ENCODE data around the gene HMGB2.

HMGB2 gene

DNA sequence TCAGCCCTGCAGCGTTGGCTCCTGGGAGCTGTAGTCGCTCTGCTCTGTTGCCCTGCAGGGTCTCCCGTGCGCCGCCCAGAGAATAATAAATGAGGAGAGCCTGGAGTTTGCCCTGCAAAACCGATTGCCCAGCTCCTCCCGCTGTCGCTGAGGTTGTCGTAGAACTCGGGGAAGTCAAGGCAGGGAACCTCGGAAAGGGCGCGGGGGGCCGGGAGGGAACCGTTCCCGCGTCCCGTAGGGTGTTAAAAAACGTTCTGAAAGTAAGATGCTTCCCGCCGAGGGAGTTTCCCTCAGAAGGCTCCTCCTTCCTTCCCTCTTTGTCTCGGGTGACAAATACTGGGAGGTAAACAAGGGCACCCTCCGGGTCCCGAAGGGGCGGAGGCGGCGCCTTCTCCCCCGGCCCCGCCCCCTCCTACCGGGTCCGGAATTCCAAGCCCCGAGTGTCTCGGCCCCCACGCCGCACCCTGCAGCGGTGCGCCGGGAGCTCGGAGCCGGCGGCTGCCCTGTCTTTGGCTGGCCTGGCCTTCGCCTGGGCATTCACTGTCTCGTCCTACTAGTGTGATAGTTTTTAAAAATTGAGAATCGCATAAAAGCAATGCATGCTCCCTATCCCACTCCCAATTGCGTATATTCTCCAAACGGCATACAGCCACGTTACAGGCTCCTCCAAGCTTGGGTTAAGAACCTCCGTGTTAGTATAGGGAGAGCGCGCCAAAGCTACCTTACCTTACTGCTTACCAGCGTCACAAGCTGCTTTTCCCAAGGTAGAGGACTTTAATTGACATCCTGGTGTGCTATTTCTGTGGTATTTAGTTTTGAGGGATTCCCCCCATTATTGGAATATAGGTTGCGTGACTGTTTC is 964 bp upstream of the HMGB2 start:
- DNase-seq, result no peak

DNA sequence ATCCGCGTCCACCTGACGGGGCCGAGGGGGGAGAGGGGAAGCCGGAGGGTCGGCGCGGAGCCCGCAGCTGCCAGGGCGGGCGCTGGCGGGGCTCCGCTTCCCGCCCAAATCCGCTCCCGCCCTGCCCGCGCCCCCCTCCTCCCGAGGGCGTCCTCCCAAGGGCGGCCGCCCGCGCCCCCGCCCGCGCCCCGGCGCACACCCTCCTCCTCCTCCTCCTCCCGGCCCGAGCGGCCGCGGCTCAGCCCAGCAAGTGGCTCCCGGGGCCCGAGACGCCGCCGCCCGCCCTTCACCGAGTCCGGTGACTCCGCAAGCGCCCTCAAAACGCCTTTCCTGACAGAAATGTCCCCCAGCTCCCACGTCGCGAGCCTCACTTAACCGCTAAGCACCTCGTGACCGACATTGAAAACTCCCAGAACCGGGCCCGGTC is 487 bp downstream of the HMGB2 start:
- DNase-seq, result peak in 3 of 4 experiments; percentile 20 to 50 (median 34)

DNA sequence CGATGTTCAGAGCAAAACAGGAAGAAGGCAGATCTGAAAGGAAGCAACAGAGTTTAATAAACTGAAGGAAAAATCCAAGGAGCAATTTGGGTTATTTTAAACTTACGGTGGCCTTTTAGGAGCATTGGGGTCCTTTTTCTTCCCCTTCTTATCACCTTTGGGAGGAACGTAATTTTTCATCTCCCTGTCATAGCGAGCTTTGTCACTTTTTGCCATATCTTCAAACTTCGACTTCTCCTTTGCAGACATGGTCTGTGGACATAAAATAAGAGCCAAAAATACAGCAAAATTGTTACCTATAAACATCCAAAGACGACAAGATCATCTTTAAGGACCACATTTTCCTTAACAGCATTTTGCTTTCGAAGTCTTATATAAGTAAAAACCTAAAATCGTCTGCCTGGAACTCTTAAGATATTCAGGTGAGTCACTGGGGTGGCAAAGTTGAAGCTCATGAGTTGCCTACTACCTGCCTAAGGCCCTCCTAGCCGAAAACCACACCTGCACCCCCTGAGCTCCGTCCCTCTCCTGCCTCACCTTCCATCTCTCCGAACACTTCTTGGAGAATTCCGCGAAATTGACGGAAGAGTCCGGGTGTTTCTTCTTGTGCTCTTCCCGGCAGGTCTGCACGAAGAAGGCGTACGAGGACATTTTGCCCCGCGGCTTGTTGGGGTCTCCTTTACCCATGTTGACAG is 1.0 kb downstream of the HMGB2 start:
- DNase-seq, result peak in 1 of 4 experiments; percentile 30

DNA sequence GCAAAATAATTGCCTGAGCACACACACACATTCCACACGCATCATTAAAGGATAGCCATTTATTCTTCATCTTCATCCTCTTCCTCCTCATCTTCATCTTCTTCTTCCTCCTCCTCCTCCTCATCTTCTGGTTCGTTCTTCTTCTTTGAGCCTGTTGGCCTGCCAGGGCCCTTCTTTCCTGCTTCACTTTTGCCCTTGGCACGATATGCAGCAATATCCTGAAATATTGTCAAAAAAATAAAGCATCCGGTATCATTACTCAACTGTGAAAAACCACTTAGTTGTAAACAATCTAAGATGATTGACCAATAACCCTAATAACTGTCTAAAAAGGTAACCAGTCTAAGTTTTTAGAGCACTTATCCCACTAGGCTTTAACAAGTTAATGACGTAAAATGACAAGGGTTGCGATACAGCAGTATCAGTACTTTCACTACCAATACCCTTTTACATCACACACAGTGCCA is 2.1 kb downstream of the HMGB2 start:
- no peak for DNase-seq

DNA sequence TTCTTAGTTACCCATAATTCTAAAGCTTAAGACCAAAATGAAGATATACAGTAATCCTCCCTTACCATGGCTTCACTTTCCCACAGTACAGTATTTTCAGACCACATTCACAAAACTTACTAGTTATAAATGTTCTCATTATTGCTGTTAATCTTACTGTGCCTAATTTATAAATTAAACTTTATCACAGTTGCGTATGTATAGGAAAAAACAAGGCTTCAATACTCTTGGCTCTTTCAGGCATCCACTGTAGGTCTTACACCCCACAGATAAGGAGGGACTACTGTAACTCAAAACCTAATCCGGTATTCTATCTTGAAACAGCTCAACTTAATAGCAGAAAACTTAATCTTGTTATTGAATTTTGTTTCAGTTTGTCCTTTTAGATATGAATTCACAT is 3.6 kb downstream of the HMGB2 start:
- DNase-seq, result no peak

DNA sequence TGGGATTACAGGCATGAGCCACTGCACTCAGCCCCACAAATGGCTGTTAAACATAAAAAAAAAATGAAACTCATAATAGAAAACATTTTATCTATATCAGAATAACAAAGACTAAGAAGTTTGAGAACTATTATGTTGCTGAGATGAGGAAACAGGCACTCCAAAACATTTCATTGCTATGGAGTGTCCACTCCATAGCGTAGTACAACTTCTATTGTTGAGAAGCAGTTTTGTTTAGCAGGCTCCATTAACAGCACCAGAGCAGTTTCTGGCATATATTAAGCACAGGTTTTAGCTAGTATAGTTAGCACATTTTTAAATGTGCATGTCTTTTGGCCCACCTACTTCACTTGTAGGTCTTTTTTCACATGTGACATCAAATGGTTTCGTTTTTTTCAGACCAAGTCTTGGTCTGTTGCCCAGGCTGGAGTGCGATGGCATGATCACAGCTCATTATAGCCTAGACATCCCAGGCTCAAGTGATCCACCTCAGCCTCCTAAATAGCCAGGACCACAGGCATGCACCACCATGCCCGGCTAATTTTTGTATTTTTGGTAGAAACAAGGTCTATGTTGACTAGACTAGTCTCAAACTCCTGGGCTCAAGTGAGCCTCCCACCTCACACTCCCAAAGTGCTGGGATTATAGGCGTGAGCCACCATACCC is 5.8 kb downstream of the HMGB2 start:
- no peak for DNase-seq

DNA sequence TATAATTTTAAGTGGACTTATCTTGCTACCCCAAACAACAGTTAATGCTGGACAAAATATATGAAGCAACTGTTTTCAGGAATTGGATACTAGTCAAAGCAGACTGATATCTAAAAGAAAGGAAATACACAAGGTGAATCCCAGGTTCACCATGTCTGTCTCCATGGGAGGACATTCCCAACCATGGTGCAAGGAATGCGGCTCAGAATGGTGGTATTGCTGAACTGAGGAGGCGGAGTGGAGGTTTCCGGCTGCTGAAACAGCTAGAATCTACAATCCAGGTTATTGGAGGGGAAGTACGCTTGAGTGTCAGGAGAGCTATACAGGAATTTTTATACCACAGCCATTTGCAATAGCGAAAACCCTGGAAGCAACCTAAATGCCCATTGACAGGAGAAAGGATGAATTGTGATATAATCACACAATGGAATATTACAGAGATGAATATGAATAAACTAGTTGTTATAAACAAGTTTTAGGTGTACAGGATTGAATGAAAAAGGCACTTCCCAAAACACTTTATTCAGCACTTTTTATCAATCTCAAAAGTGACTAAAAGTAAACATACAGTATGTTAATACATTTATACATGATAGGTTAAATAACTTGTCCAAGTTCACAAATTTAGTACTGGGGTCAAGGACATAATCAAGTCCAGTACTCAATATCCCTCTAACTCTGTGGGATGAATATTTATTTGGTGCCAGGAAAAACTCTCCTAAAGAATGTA is 9.0 kb downstream of the HMGB2 start:
- DNase-seq, result no peak

DNA sequence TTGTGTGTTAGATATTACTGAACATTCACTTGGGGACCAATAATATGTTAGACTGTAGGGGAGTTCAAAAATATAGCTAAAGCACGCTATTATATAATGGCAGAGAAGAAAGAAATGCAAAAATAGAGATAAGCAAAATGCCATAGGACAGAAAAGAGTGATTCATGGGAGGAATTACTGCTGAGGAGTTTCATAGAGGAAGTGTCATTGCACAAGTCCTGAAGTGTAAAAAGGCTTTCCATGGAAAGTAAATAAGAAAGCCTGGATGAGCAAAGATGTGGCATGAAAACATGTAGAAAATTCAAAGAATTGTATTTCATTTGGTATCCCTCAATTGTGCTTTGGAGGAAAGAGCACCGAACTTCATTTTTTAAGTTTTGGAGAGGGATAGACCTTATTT is 14.5 kb downstream of the HMGB2 start:
- DNase-seq, result no peak

DNA sequence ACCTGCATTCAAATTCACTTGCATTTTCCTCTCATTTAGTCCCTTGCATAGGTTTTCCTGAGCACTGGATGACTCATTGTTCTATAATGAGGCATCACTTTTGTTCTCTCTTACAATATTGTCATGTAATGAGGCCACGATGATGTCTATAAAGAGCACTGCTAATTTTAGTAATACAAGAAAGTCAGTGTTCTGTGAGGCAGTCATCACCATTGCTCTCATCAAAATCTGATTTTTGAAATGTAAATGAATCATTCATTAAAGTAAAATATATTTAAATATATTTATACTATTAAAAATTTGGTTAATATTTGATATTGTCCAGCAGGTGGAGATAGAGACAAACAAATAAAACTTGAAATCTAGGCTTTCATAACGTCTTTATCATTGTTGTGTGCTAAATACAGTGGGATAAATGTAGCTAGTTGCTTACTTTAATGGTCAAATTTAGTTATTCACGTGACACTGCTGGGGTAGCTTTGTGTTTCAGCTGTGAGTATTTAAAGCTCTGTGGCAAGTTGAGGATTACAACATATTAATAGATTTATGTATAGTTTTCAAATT is 15.4 kb downstream of the HMGB2 start:
- no peak for DNase-seq

DNA sequence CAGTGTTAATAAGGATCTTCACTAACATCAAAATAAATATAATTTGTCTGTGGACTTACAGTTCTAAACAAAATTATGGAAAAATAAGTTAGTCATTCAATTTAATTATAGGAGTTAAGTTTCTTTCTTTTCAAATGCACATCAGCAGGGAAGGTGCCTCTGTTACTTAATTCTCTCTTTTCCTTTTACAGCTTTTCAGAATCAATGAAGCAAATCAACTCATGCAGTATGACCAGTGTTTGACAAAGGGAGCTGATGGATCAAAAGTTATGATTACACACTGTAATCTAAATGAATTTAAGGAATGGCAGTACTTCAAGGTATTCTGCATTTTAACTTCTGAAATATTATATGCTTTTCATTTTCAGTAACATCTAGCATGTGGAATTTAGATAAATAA is 15.9 kb downstream of the HMGB2 start:
- no peak for DNase-seq

DNA sequence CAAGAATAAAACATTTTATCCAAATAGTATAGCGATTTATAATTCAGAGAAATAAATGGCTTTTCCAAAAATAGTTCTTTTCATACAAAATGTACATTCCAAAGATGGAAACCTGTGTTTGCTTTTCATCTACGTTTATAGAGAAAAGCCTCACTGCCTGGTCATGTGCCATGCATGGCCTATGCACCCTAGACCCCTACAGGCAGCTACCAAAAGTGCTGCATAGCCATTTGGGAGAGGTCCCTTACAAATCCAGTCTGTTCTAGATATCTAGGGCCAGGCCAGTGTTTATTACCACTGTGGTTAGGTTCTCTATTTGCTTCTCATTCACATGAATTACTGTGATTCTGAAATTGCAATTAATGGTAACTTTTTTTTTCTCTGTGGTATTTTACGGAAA is 17.2 kb downstream of the HMGB2 start:
- DNase-seq, result no peak

DNA sequence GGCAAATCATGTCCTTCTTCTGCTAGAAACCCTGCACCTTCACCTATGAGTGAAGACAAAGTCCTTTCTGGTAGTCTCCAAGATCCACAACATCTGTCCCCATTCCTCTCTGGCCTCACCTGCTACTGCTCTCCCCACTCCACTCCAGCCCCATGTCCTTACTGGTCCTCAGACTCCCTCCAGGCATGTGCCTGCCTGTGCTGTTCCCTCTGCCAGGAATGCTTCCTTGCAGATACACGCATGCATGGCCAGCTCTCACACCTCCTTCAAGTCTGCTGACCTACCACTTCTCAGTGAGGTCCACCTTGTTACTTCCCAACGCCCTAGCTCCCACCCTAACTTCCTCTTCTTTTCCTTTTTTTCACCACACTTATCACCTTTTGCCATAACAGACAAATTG is 18.1 kb downstream of the HMGB2 start:
- no peak for DNase-seq

DNA sequence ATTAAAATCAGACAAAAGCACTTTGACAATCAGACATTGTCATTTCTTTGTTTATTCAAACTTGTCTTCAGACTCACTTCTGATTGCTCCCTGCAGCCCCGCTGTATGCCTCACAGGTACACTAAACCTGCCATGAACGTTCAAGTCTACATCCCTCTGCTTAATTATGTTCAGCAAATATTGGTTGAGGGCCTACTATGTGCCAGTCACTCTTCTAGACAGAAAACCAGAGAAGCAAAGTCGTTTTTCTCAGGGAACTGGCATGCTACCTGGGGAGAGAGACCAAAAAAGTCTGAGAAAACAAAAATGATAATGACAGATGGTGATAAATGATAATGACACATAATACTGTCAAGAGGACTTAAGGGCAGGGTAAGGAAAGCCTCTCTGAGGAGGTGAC is 19.4 kb downstream of the HMGB2 start:
- no peak for DNase-seq

DNA sequence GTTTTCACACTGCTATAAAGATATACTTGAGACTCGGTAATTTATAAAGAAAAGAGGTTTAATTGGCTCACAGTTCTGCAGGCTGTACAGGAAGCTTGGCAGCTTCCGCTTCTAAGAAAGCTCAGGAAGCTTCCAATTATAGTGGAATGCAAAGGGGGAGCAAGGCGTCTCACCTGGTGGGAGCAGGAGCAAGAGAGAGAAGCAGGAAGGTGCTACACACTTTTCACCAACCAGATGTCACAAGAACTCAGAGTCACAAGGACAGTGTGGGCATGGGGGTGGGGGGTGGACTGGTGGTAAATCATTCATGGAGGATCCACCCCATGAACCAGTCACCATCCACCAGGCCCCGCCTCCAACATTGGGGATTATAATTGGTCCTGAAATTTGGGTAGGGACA is 22.8 kb downstream of the HMGB2 start:
- DNase-seq, result no peak

DNA sequence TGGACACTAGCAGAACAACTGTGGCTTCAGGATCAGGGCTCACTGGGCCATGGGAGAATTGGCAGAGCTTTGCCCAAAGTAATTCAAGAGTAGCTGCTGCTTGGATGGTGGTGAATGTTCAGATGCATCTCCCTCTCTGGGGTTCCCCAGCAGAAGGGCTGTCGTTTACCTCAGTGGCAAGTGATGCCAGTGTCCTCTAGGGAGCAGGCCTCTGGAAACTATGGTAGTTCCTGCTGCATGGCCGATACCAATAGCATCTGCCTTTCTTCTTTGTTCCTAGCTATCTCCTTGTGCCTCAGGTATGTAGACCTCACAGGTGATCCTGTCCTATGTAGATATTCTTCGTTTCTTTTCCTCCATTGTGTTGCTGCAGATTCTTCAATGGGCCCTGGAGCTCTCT is 26.4 kb downstream of the HMGB2 start:
- DNase-seq, result no peak

DNA sequence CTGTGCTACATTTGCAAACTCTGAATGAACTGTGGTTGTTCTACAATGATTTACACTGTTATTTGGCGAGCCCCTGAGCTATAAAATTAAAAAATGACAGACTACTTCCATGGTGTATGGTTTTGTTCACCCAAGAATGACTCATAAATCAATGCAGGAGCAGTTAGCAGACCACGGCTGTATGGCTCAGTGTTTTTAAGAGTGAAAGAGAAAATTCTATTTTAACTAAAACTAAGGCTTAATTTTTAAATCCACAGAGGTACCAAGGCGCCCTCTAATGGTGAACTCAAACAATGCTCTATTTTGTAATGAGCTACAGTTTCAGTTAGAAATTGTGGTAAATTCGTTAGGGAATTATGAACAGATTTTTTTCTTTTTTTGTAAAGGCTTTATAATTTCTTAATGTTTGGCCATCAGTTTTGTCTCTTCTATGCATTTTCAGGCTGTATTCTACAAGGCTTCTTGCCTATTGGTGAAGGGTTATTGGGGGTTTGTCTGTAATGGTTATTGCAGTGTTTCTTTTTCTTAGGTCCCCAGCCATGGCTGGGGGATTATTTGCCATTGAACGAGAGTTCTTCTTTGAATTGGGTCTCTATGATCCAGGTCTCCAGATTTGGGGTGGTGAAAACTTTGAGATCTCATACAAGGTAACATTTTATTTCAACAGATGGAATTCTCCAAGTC is 32.5 kb downstream of the HMGB2 start:
- no peak for DNase-seq

DNA sequence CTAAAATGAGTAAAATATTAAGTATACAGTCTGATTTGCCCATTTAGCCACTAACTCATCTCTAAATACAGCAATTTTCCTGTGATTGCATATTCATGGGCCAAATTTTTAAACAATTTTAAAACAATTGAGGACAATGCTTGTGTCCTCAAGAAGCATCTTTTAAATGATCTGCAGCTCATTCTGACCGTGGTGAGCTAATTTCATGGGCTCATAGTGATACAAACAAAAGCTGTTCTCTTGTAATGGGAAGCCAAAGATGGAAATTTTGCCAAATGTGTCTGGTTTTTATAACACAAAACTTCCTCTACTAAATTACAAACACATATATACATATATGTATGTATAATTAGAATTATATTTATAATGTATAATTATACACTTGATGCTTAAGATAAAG is 39.7 kb downstream of the HMGB2 start:
- no peak for DNase-seq

DNA sequence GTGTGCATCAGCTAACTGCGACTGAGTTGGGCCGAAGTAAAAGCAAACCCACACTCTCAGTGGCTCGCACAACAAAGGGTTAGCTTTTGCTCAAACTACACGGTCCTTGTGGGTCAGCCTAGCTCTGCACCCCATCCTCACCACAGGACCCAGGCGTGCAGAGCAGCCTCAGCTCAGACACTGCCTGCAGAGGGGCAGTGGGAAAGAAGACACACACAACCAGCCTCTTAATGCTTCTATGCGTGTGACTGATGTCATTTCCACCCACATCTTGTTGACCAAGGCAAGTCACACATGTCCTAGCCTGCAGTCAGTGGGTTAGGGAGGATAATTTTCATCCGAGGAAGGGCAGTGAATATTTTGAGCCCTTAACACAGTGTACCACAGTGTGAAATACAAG is 40.5 kb downstream of the HMGB2 start:
- no peak for DNase-seq

DNA sequence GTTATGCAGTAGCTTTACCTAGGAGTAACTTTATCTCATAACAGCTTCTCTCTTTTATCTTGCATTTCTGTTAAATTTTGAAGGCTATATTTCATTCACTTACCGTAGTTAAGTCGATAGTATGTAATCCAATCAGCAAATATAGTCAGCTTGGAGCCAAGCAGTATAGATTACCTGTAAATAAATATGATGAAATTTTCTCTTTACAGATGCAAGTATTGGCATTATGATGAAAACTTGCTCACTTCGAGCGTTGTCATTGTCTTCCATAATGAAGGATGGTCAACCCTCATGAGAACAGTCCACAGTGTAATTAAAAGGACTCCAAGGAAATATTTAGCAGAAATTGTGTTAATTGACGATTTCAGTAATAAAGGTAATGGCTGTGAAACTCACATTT is 42.3 kb downstream of the HMGB2 start:
- no peak for DNase-seq

DNA sequence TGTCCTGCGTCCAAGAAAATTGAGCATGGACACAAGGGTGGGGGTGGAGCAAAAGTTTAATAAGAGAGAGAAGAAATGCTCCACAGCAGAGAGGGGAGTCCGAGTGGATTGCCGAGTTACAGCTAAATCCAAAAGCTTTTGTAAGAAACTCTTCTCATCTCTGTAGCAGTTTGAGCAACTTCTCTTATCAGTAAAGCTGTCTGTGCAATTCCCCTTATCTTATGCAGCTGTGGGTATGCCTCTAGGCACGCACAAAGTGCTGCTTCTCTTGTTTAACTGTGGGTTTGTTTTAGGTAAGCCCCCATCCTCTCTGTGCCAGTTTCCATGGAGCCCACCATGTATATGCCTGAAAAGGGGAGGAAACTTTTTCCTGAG is 44.8 kb downstream of the HMGB2 start:
- DNase-seq, result no peak

DNA sequence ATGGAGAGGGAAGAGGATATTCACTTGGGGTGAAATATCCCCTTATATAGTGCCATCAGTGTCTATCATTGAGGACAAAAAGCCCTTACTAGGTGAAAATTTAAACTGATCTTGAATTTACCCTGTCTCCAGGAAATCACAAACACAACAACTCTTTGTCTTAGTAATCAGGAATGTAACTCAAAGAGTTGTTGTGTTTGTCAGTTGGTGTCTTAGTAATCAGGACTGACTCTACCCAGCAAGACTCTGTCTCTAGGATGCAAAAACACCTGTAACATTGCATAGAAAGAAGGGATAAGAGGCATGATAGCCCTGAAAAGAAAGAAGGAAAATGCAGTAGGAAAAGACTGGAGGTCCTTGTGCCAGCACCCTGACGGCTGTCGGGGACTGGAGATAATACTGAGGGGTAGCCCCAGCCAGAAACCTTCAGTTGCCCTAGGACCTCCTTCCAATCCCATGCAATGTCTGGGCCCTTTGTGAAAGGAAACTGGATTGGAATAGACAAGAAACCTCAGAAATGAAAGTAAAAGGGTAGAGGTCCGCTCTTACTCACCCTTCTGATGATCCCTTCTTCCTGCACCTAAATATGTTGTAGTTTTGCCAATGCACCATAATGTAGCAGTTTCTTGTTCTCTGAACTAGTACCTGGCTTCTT is 45.3 kb downstream of the HMGB2 start:
- DNase-seq, result no peak

DNA sequence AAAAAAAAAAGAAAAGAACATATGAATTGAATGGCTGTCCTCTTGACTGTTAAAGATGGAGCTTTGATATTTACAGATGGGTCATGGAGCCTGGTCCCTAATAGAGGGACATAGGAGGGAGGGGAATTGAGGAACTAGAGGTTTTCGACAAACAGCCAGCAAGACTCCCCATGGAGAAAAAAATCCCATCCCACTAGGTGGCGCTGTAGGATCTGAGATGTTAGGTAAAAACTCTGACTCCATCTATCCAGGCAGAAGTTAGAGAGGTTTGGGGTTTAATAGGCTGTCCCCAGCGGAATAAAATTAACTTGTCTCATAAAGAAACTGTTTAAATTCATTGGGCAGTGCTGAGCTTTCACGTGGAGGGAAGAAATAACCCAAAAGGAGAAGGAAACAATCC is 45.9 kb downstream of the HMGB2 start:
- DNase-seq, result peak in 3 of 4 experiments; percentile 26 to 47 (median 27)

Measured in activated naive CD4-positive, alpha-beta T cell (primary cell).